GM12878 (cell line): ENCODE data around the gene POLR3G. TPM values are rescaled to one million over a fixed set of nuclear protein-coding genes. Genes with fewer than 3 reads are reported as not detected.

ENCODE experiments used
- CHD1 ChIP-seq: IDR thresholded peaks from 2 replicates; pipeline ENCODE4 v1.6.1; 2012; ENCODE audit warnings: low read depth, low read length, improper control_type of control experiment
- DPF2 ChIP-seq: fragments of 450-650 bp; IDR thresholded peaks from 2 replicates; pipeline ENCODE4 v1.6.1; 2017; ENCODE audit warnings: mild to moderate bottlenecking
- ETV6 ChIP-seq, 2 experiments: fragments of 450-650 bp in 1 of 2; IDR thresholded peaks in 1 of 2; conservative IDR thresholded peaks in 1 of 2; 2 replicates each; pipeline ENCODE4 v1.6.1; 2014; ENCODE audit warnings: antibody characterized with exemption in 1 of 2, borderline replicate concordance in 1 of 2, low read depth in 1 of 2, mild to moderate bottlenecking in 1 of 2, moderate library complexity in 1 of 2
- HCFC1 ChIP-seq: fragments of 150-350 bp; IDR thresholded peaks from 2 replicates; pipeline ENCODE4 v1.6.1; 2014; ENCODE audit warnings: low read length
- JUNB ChIP-seq: IDR thresholded peaks from 2 replicates; pipeline ENCODE4 v1.6.1; 2016; ENCODE audit warnings: antibody characterized with exemption, mild to moderate bottlenecking
- JUND ChIP-seq: IDR thresholded peaks from 2 replicates; pipeline ENCODE4 v1.6.1; 2012; ENCODE audit warnings: low read depth, mild to moderate bottlenecking, low read length, improper control_type of control experiment, moderate library complexity
- MTA3 ChIP-seq: IDR thresholded peaks from 2 replicates; pipeline ENCODE4 v1.6.1; 2012; ENCODE audit warnings: low read length, inconsistent platforms, borderline replicate concordance
- POU2F2 ChIP-seq: IDR thresholded peaks from 3 replicates; pipeline ENCODE4 v1.6.1; 2011; ENCODE audit warnings: low read depth, mild to moderate bottlenecking, low read length, borderline replicate concordance
- PRDM15 ChIP-seq: fragments of 450-650 bp; formaldehyde crosslinking; IDR thresholded peaks from 2 replicates; pipeline ENCODE4 v1.4.0; 2020; ENCODE audit warnings: mild to moderate bottlenecking, moderate library complexity
- RCOR1 ChIP-seq: conservative IDR thresholded peaks from 2 replicates; pipeline ENCODE4 v1.6.1; 2012; ENCODE audit warnings: low read depth, low read length, improper control_type of control experiment
- SKIL ChIP-seq: fragments of 450-650 bp; IDR thresholded peaks from 2 replicates; pipeline ENCODE4 v1.6.1; 2017; ENCODE audit warnings: mild to moderate bottlenecking, low read depth, inconsistent platforms; ENCODE audit not compliant: poor library complexity, severe bottlenecking
- SREBF2 ChIP-seq: IDR thresholded peaks from 2 replicates; pipeline ENCODE4 v1.6.1; 2012; ENCODE audit warnings: mild to moderate bottlenecking, low read length
- SRF ChIP-seq, 2 experiments: IDR thresholded peaks; 2 replicates each; pipeline ENCODE4 v1.6.1; 2011; ENCODE audit warnings: low read depth in 2 of 2, low read length in 2 of 2, mild to moderate bottlenecking in 1 of 2, moderate library complexity in 1 of 2
- TCF12 ChIP-seq: IDR thresholded peaks from 2 replicates; pipeline ENCODE4 v1.6.1; 2011; ENCODE audit warnings: low read depth, mild to moderate bottlenecking, low read length
- WRNIP1 ChIP-seq: IDR thresholded peaks from 2 replicates; pipeline ENCODE4 v1.6.1; 2011; ENCODE audit warnings: low read depth, low read length, improper control_type of control experiment, borderline replicate concordance
- YBX1 ChIP-seq: fragments of 450-650 bp; IDR thresholded peaks from 2 replicates; pipeline ENCODE4 v1.6.1; 2016; ENCODE audit warnings: antibody characterized with exemption
- ZBED1 ChIP-seq: IDR thresholded peaks from 2 replicates; pipeline ENCODE4 v1.6.1; 2016; ENCODE audit warnings: borderline replicate concordance
- ZNF622 ChIP-seq: fragments of 450-650 bp; IDR thresholded peaks from 2 replicates; pipeline ENCODE4 v1.6.1; 2017; ENCODE audit warnings: mild to moderate bottlenecking, inconsistent platforms
- polyA plus RNA-seq, 11 experiments: library from polyadenylated mRNA; depleted of rRNA in 4 of 11; unstranded in 6 of 11; stranded (reverse) in 5 of 11; fragments of >200 nt; fragmentation: Nextera tagmentation in 4 of 11; fragmentation: Illumina TruSeq in 1 of 11; extraction: Ambion mirVana in 4 of 11; extraction: Trizol in 1 of 11; gene quantifications; 1 replicate in 1 of 11; 2 replicates in 10 of 11; pipeline versions ENCODE4 v1.2.1 to v1.2.3, GENCODE V29; 2011 to 2016; ENCODE audit warnings: inconsistent platforms in 2 of 11, missing spikeins in 2 of 11, low read depth in 1 of 11
- total RNA-seq, 4 experiments: library from RNA; depleted of rRNA in 3 of 4; stranded (reverse); fragments of >200 nt in 3 of 4; fragmentation: Illumina TruSeq in 1 of 4; extraction: Trizol in 1 of 4; gene quantifications; 2 replicates each; pipeline versions ENCODE4 v1.2.1 to v1.2.3, GENCODE V29; 2013 to 2021
- TF ChIP-seq, protein P1 (sequence below): IDR thresholded peaks from 2 replicates; pipeline ENCODE4 v1.6.1; 2011; ENCODE audit warnings: borderline replicate concordance, low read depth, mild to moderate bottlenecking, moderate library complexity, low read length; ENCODE audit not compliant: insufficient read depth, poor library complexity, severe bottlenecking
- TF ChIP-seq, protein P2 (sequence below): fragments of 450-650 bp; IDR thresholded peaks from 2 replicates; pipeline ENCODE4 v1.6.1; 2016; ENCODE audit warnings: mild to moderate bottlenecking

POLR3G gene
- total and polyA plus RNA-seq, 10 of the 15 experiments (the other 5 are each of a cell fraction or from before 2014, with no cell fraction given) = 15.2 to 50.9 (median 27.5) TPM

GRCh38 chr5:90529194-90529938, 54.7 kb downstream of the POLR3G start, which contains the start of gene LYSMD3 (continued):
- TF ChIP-seq PRDM15 (no peak), ETV6 (conservative IDR thresholded peaks at IDR 0.05 in 1 of 2, IDR thresholded peaks at IDR 0.05 in 1 of 2; ENCODE audit: borderline replicate concordance in 1 of 2, low read depth in 1 of 2) (no peak), ZNF622 (no peak), CHD1 (no peak), DPF2 (peak; percentile 65), SRF (IDR thresholded peaks at IDR 0.05; ENCODE audit: low read depth in 2 of 2, low read length in 2 of 2) (peak; percentile 69 to 70; a peak in 3 of 4 replicates), YBX1 (no peak), SREBF2 (no peak), RCOR1 (no peak; the same call in 1 of the 2 replicates), TCF12 (no peak), ZBED1 (no peak), WRNIP1 (no peak), HCFC1 (no peak), SKIL (no peak), MTA3 (no peak), JUND (0 out of 2 replicates have a peak, but pooled peaks have one; percentile 30), POU2F2 (no peak; the same call in 2 of the 3 replicates), JUNB (no peak)
- TF ChIP-seq, protein P1, sequence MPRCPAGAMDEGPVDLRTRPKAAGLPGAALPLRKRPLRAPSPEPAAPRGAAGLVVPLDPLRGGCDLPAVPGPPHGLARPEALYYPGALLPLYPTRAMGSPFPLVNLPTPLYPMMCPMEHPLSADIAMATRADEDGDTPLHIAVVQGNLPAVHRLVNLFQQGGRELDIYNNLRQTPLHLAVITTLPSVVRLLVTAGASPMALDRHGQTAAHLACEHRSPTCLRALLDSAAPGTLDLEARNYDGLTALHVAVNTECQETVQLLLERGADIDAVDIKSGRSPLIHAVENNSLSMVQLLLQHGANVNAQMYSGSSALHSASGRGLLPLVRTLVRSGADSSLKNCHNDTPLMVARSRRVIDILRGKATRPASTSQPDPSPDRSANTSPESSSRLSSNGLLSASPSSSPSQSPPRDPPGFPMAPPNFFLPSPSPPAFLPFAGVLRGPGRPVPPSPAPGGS = peak; percentile 26
- TF ChIP-seq, protein P2, sequence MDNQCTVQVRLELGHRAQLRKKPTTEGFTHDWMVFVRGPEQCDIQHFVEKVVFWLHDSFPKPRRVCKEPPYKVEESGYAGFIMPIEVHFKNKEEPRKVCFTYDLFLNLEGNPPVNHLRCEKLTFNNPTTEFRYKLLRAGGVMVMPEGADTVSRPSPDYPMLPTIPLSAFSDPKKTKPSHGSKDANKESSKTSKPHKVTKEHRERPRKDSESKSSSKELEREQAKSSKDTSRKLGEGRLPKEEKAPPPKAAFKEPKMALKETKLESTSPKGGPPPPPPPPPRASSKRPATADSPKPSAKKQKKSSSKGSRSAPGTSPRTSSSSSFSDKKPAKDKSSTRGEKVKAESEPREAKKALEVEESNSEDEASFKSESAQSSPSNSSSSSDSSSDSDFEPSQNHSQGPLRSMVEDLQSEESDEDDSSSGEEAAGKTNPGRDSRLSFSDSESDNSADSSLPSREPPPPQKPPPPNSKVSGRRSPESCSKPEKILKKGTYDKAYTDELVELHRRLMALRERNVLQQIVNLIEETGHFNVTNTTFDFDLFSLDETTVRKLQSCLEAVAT = 0 out of 2 replicates have a peak, but pooled peaks have one; percentile 73
